Fibroblast of the conjunctiva (primary cell): ENCODE measurements around the gene AUTS2.
"Not testable (repeated sequence)": the region's sequence is repeated elsewhere in the genome, so short reads cannot be mapped to it uniquely, and the experiment has no call there.

Experiments used
- DNase-seq: peaks from one replicate; pipeline ENCODE4 v3.0.0-alpha.2; 2010; ENCODE audit warnings: low read depth

Gene AUTS2

DNA sequence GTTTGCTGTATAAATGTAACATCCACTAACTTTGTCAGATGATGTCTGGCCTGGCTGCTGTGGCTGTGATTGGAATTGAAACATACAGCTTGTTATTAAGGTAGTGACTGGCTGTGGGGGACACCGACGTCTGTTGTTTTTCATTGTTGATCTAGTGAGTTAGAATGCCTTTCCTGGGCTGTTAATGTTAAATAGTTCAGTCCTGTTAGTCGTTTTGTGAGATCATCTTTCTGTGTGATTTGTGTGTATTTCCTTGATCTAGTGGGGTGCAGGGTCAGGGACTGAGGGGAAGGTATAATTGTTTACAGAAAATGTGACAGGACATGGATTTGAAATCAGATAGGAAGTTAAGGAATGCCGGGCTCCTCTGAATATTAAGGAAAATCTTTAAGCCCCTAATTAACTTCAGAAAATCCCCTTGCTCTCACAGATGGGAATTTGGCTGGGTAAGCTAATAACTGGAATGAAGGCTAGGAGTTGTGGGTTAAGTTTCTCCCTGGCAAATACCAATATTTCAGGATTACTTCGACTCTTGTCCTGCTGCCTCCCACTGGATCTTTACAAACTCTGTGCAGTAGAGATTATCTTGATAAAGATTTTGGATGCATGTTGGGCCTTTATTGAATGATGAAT is 163.1 kb downstream of the AUTS2 start:
- DNase-seq: no peak

DNA sequence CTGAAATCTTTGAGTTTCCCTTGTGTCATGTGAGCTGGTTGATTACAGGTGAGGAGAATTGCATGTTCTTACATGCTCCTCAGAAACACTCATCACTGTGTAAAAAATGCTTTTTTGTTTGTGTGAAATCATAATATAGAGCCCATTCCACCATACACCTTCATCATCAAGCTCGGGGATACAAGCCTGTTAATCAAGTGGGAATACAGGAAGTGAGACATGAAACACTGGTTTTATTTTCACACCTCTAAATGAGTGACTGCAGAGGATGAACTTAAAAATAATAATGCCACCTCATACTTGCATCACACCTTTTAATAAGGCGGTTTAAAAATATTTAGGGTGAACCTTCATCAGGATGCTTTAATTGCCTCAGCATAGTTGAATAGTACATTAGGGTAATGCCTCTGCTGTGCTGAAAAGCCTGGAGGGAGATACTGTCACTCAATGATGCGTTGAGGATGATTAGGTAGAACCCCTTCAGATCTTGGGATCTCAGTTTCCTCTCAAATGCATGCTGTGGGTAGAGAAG is 164.6 kb downstream of the AUTS2 start:
- DNase-seq: no peak

DNA sequence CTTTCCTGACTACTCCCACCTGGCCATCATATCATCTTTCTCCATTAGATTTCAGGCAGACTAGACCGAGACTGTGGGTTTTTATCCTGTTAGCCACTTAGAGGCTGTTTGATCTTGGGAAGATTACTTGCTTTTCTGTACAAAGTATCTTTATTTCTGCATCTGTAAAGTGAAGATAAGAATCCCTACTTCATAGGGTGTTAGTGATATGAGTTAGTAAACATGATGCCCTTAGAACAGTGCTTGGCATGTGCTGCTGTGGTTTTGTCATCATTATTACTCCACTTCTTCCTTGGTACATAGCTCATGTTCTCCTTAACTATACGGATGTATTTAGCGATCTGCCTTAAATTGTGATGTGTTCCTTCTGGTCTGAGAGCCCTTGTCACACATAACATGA is 165.2 kb downstream of the AUTS2 start:
- no peak for DNase-seq

DNA sequence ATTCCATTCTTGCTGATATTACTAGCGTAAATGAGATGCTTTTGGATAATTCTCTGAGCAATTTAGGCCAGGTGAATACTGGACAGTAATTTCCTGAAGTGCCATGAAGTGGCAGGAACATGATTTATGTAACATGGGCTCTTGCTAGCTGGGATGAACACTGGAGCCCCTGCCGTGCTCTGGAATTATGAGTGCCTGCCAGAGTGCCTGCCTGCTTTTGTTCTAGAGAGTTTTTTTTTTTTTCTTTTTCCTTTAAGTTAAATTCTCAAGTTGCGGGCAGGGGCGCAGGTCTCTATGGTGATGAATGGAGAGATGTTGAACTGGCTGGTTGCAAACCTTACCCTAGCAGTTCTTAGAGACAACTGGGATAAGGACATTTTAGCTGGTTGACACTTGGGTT is 165.9 kb downstream of the AUTS2 start:
- no peak for DNase-seq

DNA sequence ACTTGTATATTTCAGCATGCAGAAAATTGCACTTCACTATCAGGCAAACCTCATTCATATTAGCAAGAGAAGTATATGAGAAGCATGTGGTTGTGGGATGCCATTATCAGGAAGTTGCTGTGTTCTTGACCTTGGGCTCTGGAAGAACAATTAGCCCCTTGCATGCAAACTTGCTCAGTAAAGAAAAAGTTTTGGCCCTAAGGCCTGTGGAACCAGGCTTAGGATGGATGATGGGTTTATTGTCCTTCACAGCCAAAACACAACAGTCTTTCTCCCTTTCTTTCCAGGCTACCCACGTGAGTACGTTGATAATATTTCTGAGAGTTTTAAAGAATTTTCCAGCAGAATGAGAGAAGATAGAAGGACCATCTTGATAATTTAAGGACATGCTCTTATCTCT is 166.4 kb downstream of the AUTS2 start:
- no peak for DNase-seq

DNA sequence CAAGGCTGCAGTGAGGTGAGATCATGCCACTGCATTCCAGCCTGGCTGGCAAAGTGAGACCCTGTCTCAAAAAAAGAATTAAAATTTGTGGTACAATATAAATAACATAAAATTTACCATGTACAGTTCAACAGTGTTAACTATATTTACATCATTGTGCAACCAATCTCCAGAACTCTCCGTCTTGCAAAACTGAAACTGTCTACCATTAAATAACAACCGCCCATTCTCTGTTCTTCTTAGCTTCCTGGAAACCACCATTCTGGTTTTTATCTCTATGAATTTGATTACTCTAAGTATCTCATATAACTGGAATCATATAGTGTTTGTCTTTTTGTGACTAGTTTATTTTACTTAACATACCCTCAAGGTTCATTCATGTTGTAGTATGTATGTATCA is 167.6 kb downstream of the AUTS2 start:
- no peak for DNase-seq

DNA sequence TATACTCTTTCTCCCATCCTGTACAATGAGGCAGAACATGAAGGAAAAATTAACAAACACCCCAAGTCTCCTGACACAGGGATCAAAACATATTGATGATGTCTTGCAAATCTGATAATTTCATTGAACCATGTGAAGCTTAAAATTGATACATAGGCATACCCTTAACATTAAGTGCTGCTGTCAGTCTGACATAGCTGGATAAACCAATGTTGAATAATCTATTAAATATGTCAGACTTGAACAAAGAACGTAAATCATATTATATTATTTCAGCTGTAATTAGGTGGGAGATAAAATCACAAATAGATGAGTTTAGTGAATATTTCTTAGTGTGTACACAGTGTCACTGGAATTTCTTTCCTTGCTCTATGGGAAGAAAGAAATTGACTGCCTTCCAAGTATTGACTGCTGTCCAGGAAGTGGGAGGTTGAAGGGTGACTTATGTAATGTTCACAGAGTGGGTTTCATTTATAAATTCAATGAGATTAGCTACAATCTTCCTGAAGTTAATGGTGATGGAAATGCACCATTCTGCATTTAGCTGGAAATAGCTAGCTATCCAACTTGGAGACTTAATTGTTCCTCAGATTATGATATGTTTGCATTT is 170.8 kb downstream of the AUTS2 start:
- no peak for DNase-seq

DNA sequence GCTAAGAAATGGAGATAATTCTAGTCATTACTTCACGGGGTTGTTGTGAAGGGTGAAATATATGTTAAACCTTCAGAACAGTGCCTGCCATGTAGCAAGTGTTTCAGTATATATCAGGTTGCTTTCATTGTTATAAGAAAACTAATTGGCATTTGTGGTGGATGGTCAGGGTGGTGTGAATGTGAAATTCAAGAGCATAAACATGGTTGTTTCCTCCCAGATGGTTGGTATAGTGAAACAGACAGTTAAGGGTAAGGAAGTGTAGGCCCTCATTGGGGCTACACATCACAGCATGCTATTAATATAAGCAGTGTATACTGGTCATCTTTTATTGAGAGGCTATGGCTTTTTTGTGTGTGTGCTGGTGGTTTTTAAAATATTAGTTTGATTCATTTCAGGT is 171.6 kb downstream of the AUTS2 start:
- DNase-seq: no peak

DNA sequence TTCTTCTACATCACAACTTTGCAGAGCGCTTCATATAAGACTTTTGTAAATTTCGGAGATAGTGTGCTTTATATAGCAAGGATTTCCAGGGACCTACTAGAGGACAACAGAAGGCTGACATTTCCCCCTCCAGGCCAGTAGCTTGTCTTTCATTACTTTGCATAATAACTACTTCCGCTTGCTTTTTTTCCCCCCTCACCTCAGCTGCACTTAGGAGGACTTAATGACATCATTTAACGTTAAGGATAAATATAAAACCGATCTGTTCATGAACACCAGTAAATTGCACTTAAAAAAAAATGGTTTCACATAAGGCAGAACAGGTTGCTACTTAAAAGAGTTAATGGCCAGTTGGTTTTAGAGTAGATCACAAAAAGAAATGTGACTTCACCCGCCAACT is 172.3 kb downstream of the AUTS2 start:
- no peak for DNase-seq

DNA sequence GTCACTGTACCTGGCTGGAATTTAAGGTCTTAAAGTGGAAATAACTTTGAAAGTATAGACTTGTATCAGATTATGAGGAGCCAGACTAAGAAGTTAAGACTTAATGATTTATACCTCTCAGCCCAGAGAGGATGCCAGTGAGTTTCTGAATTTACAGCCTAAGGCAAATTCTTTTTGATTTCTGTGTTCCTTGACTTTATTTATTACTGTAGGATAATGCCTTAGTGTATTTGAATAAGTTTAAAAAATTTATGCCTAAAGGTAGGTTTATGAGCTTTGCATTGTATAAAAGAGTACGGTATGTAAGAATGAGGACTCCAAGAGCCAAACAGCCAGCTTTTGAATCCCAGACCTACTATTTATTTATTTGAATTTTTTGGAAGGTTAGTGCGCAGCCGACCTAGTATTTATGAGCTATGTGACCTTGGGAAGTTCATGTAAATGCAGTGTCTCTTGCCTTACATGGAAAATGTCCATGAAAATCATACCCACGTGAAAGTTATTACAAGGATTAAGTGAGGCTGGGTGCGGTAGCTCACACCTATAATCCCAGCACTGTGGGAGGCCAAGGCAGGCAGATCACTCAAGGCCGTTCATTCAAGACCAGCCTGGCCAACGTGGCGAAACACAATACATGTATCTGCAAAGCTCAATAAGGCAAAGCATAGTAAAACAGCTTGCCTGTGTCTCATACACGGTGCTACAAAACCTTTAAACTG is 174.6 kb downstream of the AUTS2 start:
- DNase-seq: no peak

DNA sequence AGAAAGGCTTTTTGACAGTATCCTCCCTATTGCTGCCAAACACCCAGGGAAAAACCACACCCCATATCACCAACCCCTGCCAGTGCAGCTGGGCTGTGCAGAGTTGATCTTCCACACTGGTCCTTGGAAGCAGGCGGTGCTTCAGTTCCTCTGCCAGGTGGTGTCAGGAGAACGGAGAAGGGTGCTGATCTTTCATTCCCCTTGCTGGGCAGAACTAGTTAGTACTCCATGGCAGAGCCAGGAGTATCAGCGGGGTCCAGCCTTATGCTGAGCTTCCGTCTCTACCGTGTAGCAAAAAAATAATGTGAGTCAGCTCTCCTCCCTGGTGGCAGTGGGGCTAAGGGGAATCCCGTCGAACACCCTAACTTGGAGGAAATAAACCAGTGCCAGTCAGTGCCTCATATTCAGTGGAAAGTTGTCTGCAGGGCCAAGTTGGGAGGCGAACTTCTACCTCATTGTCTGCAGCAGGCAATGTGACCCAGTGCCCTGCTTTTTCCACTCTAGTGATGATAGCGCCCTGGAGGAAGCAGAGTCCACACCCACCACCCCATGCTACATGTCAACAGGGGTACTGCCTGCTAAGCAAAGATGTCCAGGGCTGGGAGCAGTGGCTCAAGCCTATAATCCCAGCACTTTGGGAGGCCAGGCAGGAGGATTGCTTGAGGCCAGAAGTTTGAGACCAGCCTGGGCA is 175.4 kb downstream of the AUTS2 start:
- no peak for DNase-seq

DNA sequence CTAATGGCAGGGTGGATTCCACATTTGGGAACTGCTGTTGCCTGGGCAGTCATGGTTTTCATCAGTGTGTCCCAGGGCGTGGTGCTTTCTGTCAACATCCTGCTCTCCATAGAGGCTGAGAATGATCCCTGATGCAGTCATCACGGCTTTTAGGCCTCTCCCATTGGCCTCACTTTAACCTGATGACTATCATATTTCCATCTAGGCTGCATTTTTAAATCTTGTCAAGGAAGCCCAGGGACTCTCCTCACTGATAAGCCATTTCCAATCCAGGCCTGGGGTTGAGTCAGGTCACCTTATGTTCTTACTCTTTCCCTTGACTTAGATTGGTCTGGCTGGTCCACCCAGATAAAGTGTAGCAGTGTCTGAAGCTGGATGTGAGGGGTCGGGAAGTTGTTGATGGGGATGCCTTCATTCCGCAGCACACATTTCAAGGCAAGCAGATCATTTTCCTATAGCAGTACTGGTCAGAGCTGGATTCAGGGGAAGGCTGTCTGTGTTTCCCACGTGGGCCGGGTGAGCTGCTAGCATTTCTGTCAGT is 177.0 kb downstream of the AUTS2 start:
- DNase-seq: peak; percentile 47

DNA sequence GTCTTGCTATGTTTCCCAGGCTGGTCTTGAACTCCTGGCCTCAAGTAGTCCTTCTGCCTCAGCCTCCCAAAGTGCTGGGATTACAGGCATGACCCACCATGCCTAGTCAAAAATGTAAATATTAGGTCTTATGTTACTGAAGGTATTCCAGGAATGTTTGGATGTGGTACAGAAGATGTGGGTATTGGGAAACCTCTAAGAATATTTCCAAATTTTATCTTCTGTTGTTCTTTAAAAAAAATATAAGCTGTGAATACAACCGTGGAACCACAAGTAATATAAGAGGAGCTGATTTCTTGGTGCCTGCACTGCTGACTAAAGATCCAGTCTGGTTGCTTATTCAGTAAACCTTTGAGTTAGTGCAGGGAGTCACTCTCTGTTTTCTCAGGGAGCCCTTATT is 178.3 kb downstream of the AUTS2 start:
- DNase-seq: peak; percentile 55

DNA sequence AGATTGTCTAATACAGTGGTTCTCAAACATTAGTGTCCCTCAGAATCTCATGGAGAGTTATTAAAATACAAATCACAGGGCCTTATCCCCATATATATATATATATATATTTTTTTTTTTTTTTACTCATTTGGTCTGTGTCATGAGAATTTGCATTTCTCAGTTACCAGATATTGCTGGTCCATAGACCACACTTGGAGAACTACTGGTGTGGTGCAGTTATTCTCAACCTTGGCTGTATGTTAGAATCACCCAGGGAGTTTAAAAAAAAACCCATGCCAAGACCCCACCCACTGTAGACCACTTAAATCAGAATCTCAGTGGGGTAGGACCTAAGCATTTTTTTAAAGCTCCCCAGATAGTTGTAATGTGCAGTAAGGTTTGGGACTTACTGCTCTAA is 179.9 kb downstream of the AUTS2 start:
- no peak for DNase-seq

DNA sequence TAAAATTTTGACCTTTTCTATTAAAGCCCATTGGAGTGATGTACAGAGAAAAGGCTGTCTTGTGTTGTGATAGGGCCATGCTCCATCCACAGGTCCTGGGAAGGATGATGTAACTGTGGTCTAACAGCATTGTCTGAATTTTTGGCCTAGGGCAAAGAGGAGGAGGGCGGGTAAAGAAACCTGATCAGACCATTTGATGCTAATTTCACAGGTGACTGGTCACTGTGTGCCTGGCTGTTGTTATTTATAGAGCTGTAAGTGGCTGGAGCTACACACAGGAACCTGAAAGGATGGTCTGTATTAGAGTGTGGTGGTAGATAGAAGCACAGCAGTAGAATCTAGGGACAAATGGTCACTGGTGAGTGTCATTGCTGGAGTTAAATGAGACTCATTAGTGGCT is 182.1 kb downstream of the AUTS2 start:
- no peak for DNase-seq

DNA sequence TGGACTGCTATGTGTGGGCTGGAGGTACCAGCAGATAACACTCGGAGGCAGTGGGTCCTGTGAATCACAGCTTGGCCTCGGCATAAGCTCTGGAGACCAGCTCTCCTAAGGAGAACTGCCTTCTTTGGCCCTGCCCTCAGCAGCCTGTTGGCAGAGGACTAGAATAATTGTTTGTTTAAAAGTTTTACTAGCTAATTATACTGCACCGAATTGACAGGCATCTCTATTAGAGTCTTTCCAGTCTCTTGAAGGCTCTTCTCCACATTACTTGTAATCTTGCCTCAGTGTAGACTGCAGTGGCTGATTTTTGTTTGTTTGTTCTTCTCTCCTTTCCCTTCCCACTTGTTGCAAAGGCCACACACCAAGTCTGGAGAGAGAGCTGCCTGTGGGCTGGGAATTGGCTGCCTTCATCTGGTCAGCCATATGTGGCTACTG is 183.2 kb downstream of the AUTS2 start:
- no peak for DNase-seq

DNA sequence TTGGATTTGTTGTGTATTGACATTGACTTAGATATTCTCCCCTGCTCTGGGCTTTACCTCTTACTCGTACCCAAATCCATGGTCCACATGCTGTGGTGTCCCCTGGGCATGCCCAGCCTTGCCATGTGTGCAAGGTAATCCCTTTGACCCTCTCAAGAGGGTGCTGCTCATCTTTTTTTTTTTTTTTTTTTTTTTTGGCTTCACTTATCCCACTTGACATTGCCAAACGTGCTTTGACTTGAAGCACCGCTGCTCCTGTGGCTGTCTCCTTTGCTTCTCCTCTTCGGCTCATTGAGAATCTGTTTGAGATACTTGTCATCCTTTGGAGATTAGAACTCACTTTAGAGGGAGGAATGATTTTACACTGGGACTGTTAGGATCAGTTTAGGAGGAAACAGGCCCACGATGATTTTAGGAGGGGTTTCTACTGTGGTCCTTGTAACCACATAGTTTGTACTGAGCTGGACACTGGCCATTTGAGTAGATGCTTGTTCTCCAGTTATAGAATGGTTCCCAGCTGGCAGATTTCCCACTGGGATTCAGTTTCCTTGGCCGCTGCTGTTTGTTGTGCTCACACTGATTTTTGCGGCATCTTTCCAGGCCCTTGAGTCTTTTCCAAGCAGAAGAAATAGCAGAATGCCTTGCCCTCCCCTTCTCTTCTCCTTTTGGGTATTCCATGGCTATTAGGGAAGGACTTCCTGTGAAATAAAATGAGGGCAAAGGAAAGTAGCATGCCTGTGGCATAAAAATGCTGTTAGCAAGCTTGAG is 184.8 kb downstream of the AUTS2 start:
- DNase-seq: peak; percentile 74

DNA sequence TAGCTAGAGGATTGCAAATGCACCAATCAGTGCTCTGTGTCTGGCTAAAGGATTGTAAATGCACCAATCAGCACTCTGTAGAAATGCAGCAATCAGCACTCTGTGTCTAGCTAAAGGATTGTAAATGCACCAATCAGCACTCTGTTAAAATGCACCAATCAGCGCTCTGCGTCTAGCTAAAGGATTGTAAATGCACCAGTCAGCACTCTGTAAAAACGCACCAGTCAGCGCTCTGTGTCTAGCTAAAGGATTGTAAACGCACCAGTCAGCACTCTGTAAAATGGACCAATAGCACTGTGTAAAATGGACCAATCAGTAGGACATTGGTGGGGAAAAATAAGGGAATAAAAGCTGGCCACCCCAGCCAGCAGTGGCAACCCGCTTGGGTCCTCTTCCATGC is 187.9 kb downstream of the AUTS2 start:
- DNase-seq: not testable (repeated sequence)

DNA sequence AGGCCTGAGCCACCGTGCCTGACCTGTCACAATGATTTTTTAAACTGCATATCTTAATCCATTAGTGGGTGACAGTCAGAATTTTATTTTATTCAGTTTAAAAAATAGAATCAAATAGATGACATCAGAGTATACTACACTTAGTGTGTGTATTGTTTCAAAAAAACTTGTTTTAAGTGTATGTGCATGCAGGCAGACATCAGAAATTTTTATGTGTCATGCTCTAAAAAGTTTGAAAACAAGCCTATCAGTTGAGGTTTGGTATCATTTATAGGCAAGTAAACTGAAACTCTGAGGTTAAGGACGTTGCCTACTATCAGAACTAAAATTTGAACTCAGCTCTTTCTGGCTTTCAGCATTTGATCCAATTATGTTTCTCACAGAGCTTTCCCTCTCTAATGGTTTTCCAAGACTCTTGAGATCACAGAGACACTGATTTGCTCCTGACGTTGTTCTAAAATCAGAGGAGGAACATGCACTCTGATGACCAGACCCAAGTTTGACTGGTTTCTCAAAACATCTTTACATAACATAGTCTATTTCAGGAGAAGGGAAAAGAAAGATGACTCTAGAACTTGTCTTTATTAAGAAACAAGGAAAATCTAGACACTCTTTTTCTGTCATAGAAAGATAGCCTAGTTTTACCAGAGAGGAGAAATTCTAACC is 188.6 kb downstream of the AUTS2 start:
- DNase-seq: no peak

DNA sequence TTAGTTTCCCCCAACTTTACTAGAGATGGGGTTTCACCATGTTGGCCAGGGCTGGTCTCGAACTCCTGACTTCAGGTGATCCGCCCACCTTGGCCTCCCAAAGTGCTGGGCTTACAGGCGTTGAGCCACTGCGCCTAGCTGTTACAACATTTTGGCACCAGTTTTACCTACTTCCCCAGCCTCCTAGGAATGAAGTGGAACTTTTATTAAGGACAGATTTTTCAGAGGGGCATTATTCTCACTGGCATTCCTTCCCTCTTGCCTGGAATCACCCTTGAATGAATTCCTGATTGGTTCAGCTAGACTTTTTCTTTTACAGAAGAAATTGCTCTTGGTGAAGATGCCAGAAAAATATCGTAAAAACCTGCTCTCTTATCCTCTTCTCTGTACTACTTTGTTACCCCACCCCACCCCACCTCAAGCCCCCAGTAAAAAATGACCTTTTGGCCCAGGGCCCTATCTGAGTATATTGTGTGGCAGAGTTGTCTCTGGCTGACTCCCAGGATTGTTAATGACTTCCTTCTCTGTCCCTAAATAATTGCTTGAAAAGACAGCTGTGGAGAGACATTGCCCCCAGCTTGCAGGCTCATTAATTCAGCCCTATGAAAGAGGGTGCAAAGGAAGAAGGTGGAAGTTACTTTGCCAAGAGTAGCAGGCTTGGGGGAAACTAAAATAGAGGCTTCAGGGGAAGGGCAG is 189.6 kb downstream of the AUTS2 start:
- no peak for DNase-seq
